ENCODE data around the gene PTGES3. TPM values are rescaled to one million over a fixed set of nuclear protein-coding genes. Genes with fewer than 3 reads are reported as not detected.

The PTGES3 gene
- total and polyA plus RNA-seq, 7 donors: 92.8 to 209 (median 156) TPM

GRCh38 chr12:56699020-56699661, 11.1 kb upstream of the PTGES3 start:
- H3K27ac ChIP-seq: no peak overlapping the region
- no peak overlapping the region for H3K4me3 ChIP-seq
- intact Hi-C loops (cut with DNase I): no loop called here
- no peaks in the 10 kb centered on the region for H3K27me3 ChIP-seq
- 70 to 80% methylated on average over 3 of the region's 3 CpGs for WGBS, 2 donors
- no peaks in the 10 kb centered on the region for H3K4me1 ChIP-seq
- no peaks in the 10 kb centered on the region for H3K9me3 ChIP-seq
- no peak for DNase-seq
- TF ChIP-seq, protein P1, sequence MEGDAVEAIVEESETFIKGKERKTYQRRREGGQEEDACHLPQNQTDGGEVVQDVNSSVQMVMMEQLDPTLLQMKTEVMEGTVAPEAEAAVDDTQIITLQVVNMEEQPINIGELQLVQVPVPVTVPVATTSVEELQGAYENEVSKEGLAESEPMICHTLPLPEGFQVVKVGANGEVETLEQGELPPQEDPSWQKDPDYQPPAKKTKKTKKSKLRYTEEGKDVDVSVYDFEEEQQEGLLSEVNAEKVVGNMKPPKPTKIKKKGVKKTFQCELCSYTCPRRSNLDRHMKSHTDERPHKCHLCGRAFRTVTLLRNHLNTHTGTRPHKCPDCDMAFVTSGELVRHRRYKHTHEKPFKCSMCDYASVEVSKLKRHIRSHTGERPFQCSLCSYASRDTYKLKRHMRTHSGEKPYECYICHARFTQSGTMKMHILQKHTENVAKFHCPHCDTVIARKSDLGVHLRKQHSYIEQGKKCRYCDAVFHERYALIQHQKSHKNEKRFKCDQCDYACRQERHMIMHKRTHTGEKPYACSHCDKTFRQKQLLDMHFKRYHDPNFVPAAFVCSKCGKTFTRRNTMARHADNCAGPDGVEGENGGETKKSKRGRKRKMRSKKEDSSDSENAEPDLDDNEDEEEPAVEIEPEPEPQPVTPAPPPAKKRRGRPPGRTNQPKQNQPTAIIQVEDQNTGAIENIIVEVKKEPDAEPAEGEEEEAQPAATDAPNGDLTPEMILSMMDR (IDR thresholded peaks at IDR 0.05): no peak
- no peak for TF ChIP-seq POLR2A (IDR thresholded peaks at IDR 0.05)
- TF ChIP-seq POLR2AphosphoS5 (IDR thresholded peaks at IDR 0.05): no peak
- TF ChIP-seq EP300 (IDR thresholded peaks at IDR 0.05): no peak
- H3K36me3 ChIP-seq: no peaks in the 10 kb centered on the region

DNA sequence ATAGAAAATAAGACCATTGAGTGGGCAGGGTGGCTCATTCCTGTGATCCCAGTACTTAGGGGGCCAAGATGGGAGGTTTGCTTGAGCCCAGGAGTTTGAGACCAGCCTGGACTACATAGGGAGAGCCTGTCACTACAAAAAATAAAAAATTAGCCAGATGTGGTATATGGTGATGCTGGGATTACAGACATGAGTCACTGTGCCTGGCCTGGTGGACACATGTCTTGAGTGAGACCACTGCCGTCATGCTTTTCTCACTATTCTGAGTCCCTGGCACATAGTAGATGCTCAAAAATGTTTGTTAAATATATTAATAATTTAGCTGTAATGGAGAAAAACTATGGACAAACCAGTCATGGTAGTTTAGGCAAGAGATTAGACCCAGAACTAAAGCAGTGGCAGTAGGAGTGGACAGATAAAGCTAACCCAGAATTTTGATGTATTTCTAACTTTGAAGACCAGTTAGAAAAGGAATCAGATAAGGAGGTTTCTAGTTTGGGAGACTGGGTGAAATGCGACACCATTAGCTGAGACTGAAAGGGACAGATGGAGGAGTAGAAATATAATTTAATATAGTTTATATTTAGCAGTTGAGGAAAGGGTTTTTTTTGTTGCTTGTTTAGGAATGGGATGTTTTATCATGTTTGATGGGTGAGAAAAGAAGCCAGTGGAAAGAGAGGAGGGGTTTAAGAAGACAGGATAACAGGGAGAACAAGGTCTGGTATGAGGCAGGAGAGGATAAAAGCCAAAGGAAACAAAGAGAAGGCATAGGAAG, 7.4 kb upstream of the PTGES3 start:
- Histone ChIP-seq H3K9me3 (no peaks in the 10 kb centered on the region), H3K27ac (no peak overlapping the region), H3K36me3 (no peaks in the 10 kb centered on the region), H3K4me1 (no peaks in the 10 kb centered on the region), H3K27me3 (no peaks in the 10 kb centered on the region), H3K4me3 (no peak overlapping the region)
- WGBS, 2 donors: 85 to 89% methylated on average over 2 of the region's 2 CpGs
- intact Hi-C loops (cut with DNase I): no loop called here
- no peak for TF ChIP-seq POLR2A (IDR thresholded peaks at IDR 0.05)
- TF ChIP-seq EP300 (IDR thresholded peaks at IDR 0.05): no peak
- TF ChIP-seq, protein P1 (IDR thresholded peaks at IDR 0.05): no peak
- TF ChIP-seq POLR2AphosphoS5 (IDR thresholded peaks at IDR 0.05): no peak
- DNase-seq: no peak

GRCh38 chr12:56694161-56694560, 6.1 kb upstream of the PTGES3 start:
- 89 to 93% methylated on average over 5 of the region's 5 CpGs for WGBS, 2 donors
- DNase-seq: no peak
- H3K4me1 ChIP-seq: peaks cover 0 to 4% (median 3%) of the 10 kb centered on the region in 4 donors
- TF ChIP-seq, protein P1 (IDR thresholded peaks at IDR 0.05): no peak
- TF ChIP-seq EP300 (IDR thresholded peaks at IDR 0.05) (no peak), POLR2AphosphoS5 (IDR thresholded peaks at IDR 0.05) (no peak), POLR2A (IDR thresholded peaks at IDR 0.05) (no peak)
- H3K27ac ChIP-seq: no peak overlapping the region
- no peaks in the 10 kb centered on the region for H3K36me3 ChIP-seq
- H3K4me3 ChIP-seq: no peak overlapping the region
- no peaks in the 10 kb centered on the region for H3K9me3 ChIP-seq
- intact Hi-C loops (cut with DNase I): no loop called here
- no peaks in the 10 kb centered on the region for H3K27me3 ChIP-seq

DNA sequence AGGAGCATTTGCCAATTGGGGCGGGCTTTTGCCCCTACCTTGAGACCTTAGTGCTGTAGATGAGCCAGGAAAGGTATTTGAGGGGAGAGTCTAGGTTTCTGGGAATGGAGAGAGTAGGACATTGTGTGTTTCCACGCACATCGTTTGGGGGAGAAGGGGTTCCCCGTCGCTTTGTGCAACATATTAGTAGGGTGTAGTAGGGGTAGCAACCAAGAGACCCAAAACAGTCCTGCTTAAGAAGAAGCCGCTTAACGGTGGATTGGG, 694 bp upstream of the PTGES3 start:
- TF ChIP-seq, protein P1 (IDR thresholded peaks at IDR 0.05): no peak
- TF ChIP-seq EP300 (IDR thresholded peaks at IDR 0.05) (no peak), POLR2AphosphoS5 (IDR thresholded peaks at IDR 0.05) (no peak), POLR2A (IDR thresholded peaks at IDR 0.05) (no peak)
- intact Hi-C loops (cut with DNase I): loop anchor here (1.0 kb wide), 1 partner anchor 37 kb away; the partner anchor contains the start of gene NACA
- Histone ChIP-seq H3K36me3 (no peaks in the 10 kb centered on the region), H3K4me1 (peaks cover 0 to 37% (median 33%) of the 10 kb centered on the region in 4 donors), H3K9me3 (no peaks in the 10 kb centered on the region), H3K27me3 (no peaks in the 10 kb centered on the region), H3K4me3 (peak overlapping the region; percentile 47 to 97 (median 74)), H3K27ac (peak overlapping the region; percentile 97 to 100 (median 98))
- WGBS, 2 donors: 3 to 5% methylated on average over 7 of the region's 7 CpGs
- no peak for DNase-seq

Data from sigmoid colon (tissue), 7 donors.